Brain pericyte (primary cell): ENCODE measurements around the gene ACAP1.
A peak's percentile ranks its signal among the peaks of the same experiment; 100 is the strongest.

ENCODE experiments used
- DNase-seq: peaks from one replicate; pipeline ENCODE4 v3.0.0-alpha.2; 2012; ENCODE audit warnings: low read depth, low spot score

ACAP1 gene

GRCh38 chr17:7336240-7337175, at the start of gene ACAP1:
TSS of gene ACAP1 (plus strand) at chr17:7336529. CDS start at chr17:7336735, 206 bp downstream.
- no peak for DNase-seq

- no peak for DNase-seq
These were observed 46.9 kb upstream of the ACAP1 start for GRCh38 chr17:7289256-7290032.

GRCh38 chr17:7290166-7290565, 46.2 kb upstream of the ACAP1 start:
- DNase-seq: no peak

GRCh38 chr17:7290685-7291084, 45.6 kb upstream of the ACAP1 start:
- DNase-seq: no peak

- DNase-seq: no peak
These were observed 44.1 kb upstream of the ACAP1 start for GRCh38 chr17:7292194-7292593.

- no peak for DNase-seq
These were observed 43.6 kb upstream of the ACAP1 start for GRCh38 chr17:7292729-7293128.

- no peak for DNase-seq
These were observed 43.2 kb upstream of the ACAP1 start for GRCh38 chr17:7293159-7293558.

- no peak for DNase-seq
These were observed 42.3 kb upstream of the ACAP1 start for GRCh38 chr17:7293816-7294613.

- no peak for DNase-seq
These were observed 41.6 kb upstream of the ACAP1 start, which contains the start of gene YBX2 for GRCh38 chr17:7294614-7295153. TSS of gene YBX2 (minus strand) at chr17:7294639. CDS start at chr17:7294500, 139 bp downstream.

- no peak for DNase-seq
These were observed 40.8 kb upstream of the ACAP1 start for GRCh38 chr17:7295230-7296180.

GRCh38 chr17:7296189-7296861, 40.0 kb upstream of the ACAP1 start:
- DNase-seq: no peak

GRCh38 chr17:7304179-7304578, 32.1 kb upstream of the ACAP1 start:
- no peak for DNase-seq

- peak; percentile 100 for DNase-seq
These were observed 29.2 kb upstream of the ACAP1 start, which contains the start of gene EIF5A for GRCh38 chr17:7306911-7307685. TSS of gene EIF5A (plus strand) at chr17:7307628. CDS start at chr17:7309636, 2,008 bp downstream.

- no peak for DNase-seq
These were observed 28.4 kb upstream of the ACAP1 start for GRCh38 chr17:7307686-7308624.

GRCh38 chr17:7308625-7309433, 27.5 kb upstream of the ACAP1 start:
- DNase-seq: peak; percentile 53

GRCh38 chr17:7309628-7310027, 26.7 kb upstream of the ACAP1 start:
- no peak for DNase-seq
